ENCODE data around the gene LDLRAD4.

- TF ChIP-seq, protein P1, sequence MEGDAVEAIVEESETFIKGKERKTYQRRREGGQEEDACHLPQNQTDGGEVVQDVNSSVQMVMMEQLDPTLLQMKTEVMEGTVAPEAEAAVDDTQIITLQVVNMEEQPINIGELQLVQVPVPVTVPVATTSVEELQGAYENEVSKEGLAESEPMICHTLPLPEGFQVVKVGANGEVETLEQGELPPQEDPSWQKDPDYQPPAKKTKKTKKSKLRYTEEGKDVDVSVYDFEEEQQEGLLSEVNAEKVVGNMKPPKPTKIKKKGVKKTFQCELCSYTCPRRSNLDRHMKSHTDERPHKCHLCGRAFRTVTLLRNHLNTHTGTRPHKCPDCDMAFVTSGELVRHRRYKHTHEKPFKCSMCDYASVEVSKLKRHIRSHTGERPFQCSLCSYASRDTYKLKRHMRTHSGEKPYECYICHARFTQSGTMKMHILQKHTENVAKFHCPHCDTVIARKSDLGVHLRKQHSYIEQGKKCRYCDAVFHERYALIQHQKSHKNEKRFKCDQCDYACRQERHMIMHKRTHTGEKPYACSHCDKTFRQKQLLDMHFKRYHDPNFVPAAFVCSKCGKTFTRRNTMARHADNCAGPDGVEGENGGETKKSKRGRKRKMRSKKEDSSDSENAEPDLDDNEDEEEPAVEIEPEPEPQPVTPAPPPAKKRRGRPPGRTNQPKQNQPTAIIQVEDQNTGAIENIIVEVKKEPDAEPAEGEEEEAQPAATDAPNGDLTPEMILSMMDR (conservative IDR thresholded peaks at IDR 0.05), result no peak
- TF ChIP-seq EZH2 (IDR thresholded peaks at IDR 0.05; ENCODE audit: low read depth), result no peak
Measured at GRCh38 chr18:13700153-13700552, 481.6 kb downstream of the LDLRAD4 start.

Measured in PC-9 (cell line).